ENCODE results near the gene MT3.

GRCh38 chr16:56610609-56611111 is 21.3 kb downstream of the MT3 start:
- TF ChIP-seq POLR2A (IDR thresholded peaks at IDR 0.05; ENCODE audit: low read depth, low read length) (no peak), TAF1 (IDR thresholded peaks at IDR 0.05; ENCODE audit: borderline replicate concordance, low read depth, low read length) (no peak), POLR2AphosphoS5 (IDR thresholded peaks at IDR 0.05; ENCODE audit: low read depth, low read length) (no peak)
